ENCODE measurements around the gene SATB1. TPM values are rescaled to one million over a fixed set of nuclear protein-coding genes. Genes with fewer than 3 reads are reported as not detected.
A peak's percentile ranks its signal among the peaks of the same experiment; 100 is the strongest.

SATB1 gene
- total and polyA plus RNA-seq, 7 donors = 5.5 to 135 (median 56.7) TPM

DNA sequence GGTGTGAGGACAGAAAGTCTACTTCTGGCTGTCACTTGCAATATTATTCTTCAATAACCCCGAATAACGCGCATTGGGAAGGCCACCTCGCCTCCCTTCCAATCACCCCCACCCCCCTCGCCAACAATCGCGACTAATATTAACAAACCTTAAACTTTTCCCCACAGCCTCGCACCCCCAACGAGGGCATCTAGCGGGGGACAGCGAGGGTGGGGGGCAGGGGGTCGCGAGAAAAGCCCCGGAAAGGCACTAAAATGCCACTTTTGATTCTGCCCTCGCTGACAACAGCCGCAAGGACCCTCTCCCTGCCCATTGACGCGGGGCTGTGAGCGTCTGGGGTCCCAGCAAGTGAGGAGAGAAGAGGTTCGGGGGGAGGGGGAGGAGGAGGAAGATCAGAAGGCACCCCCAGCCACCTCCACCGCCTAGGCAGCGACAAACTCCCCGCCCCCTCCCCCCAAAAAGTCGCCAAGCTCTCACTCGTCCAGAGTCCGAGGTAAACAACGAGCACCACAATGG lies 868 bp downstream of the SATB1 start:
- Histone ChIP-seq H3K9me3 (no peaks in the 10 kb centered on the region), H3K4me1 (peaks cover 0 to 48% (median 30%) of the 10 kb centered on the region in 4 donors), H3K27ac (peak overlapping the region; percentile 84 to 95 (median 92)), H3K27me3 (no peaks in the 10 kb centered on the region), H3K36me3 (peaks cover 0 to 6% (median 0%) of the 10 kb centered on the region in 4 donors), H3K4me3 (peak overlapping the region; percentile 85 to 92 (median 88))
- peak; percentile 63 for DNase-seq
- intact Hi-C loops (cut with DNase I) = loop anchor here (10.0 kb wide), 1 partner anchor 679 kb away; the partner anchor contains the start of gene TBC1D5
- 0 to 1% methylated on average over 27 of the region's 27 CpGs for WGBS, 2 donors
- TF ChIP-seq POLR2AphosphoS5 (IDR thresholded peaks at IDR 0.05) (no peak), EP300 (IDR thresholded peaks at IDR 0.05) (no peak), POLR2A (IDR thresholded peaks at IDR 0.05) (no peak)
- TF ChIP-seq, protein P1, sequence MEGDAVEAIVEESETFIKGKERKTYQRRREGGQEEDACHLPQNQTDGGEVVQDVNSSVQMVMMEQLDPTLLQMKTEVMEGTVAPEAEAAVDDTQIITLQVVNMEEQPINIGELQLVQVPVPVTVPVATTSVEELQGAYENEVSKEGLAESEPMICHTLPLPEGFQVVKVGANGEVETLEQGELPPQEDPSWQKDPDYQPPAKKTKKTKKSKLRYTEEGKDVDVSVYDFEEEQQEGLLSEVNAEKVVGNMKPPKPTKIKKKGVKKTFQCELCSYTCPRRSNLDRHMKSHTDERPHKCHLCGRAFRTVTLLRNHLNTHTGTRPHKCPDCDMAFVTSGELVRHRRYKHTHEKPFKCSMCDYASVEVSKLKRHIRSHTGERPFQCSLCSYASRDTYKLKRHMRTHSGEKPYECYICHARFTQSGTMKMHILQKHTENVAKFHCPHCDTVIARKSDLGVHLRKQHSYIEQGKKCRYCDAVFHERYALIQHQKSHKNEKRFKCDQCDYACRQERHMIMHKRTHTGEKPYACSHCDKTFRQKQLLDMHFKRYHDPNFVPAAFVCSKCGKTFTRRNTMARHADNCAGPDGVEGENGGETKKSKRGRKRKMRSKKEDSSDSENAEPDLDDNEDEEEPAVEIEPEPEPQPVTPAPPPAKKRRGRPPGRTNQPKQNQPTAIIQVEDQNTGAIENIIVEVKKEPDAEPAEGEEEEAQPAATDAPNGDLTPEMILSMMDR (IDR thresholded peaks at IDR 0.05) = no peak

DNA sequence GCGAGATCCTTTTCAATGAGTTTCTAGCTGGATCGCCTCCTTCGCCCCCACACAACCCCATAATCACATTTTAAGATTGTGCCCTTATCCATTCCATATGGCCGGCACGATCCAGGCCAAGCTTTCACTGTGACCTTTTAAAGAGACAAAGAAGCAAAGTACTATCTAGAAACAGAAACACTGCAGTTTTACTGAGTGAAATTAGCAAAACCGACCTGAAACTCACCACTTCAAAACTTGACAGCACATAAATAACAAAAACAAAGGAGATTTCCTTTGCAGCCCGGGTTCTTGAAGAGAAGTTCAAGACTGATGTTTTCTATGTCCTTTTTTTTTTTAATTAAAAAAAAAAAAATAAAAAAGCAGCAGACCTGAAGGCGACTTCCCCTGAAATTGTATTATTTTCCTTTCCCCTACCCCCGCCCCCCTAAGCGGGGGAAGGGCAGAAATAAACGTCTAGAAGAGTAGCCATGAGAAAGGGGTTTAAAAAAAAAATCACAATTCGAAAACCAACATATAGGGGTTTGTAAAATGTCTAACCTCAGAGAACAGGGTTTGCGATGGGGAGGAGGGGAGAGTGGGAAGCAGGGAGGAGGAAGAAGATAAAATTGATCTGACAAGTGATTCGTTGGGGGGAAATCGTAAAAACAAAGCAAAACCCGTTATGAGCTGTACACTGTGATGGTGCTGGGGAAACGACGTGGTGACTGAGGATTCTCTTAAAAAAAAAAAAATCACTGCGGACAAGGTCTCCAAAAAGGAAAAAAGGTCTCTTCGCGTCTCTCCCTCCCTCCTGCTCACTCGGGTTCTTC lies 1.5 kb downstream of the SATB1 start:
- peaks cover 0 to 6% (median 0%) of the 10 kb centered on the region in 4 donors for H3K36me3 ChIP-seq
- 1 to 2% methylated on average over 22 of the region's 22 CpGs for WGBS, 2 donors
- intact Hi-C loops (cut with DNase I) = loop anchor here (10.0 kb wide), 1 partner anchor 679 kb away; the partner anchor contains the start of gene TBC1D5
- peak overlapping the region; percentile 84 to 95 (median 92) for H3K27ac ChIP-seq
- no peaks in the 10 kb centered on the region for H3K9me3 ChIP-seq
- H3K27me3 ChIP-seq = no peaks in the 10 kb centered on the region
- H3K4me3 ChIP-seq = peak overlapping the region; percentile 85 to 92 (median 88)
- DNase-seq = peak; percentile 66
- TF ChIP-seq POLR2AphosphoS5 (IDR thresholded peaks at IDR 0.05) (peak in 1 of 4 donors; percentile 47), POLR2A (IDR thresholded peaks at IDR 0.05) (no peak), EP300 (IDR thresholded peaks at IDR 0.05) (no peak)
- TF ChIP-seq, protein P1 (IDR thresholded peaks at IDR 0.05) = no peak
- H3K4me1 ChIP-seq = peaks cover 0 to 55% (median 34%) of the 10 kb centered on the region in 4 donors

DNA sequence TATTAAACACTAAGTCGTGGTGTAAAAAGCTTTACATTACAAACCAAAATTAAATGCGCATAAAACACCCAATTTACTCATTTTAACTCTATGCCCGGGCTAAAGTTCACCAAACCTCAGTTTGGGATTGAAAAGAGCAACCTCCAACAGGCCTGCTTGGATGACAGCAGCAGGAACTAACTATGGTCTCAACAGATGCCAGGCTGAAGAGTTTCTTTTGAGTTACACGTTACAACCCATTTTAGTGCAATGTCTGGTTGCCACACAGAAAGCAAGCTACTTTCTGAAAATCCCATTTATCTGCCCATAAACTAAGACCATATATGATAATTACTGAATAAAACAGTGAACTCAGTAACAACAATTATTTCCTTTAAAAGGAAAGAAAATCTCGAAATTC lies 2.2 kb downstream of the SATB1 start:
- H3K4me1 ChIP-seq = peaks cover 0 to 61% (median 36%) of the 10 kb centered on the region in 4 donors
- H3K9me3 ChIP-seq = no peaks in the 10 kb centered on the region
- H3K36me3 ChIP-seq = peaks cover 0 to 6% (median 0%) of the 10 kb centered on the region in 4 donors
- no peak for DNase-seq
- intact Hi-C loops (cut with DNase I) = loop anchor here (10.0 kb wide), 1 partner anchor 678 kb away; the partner anchor contains the start of gene TBC1D5
- TF ChIP-seq, protein P1 (IDR thresholded peaks at IDR 0.05) = no peak
- TF ChIP-seq POLR2AphosphoS5 (IDR thresholded peaks at IDR 0.05) (no peak), EP300 (IDR thresholded peaks at IDR 0.05) (no peak), POLR2A (IDR thresholded peaks at IDR 0.05) (no peak)
- 8 to 23% methylated on average over 5 of the region's 5 CpGs for WGBS, 2 donors
- H3K27me3 ChIP-seq = no peaks in the 10 kb centered on the region
- H3K27ac ChIP-seq = peak overlapping the region in 3 of 4 donors; percentile 84 to 95 (median 92)
- peak overlapping the region; percentile 85 to 92 (median 88) for H3K4me3 ChIP-seq

DNA sequence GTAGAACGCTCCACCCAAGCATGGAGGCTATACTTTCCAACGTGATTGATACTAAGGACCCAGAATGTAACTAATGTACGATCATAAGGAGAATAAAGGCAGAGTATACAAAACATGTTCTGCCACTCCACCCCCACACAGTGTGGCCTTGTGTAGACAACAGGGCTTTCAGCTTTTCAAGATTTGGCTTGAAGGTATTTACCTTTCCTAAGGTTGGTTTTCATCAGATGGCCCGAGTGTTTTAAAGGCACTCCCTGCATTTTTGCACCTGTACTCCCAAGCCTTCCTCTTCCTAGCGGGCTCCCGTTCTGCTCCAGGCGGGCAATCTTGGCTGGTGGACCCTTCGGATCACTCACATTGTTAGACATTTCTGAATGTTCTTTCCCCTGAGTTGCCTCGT lies 4.6 kb downstream of the SATB1 start:
- intact Hi-C loops (cut with DNase I) = loop anchor here (10.0 kb wide), 1 partner anchor 676 kb away; the partner anchor contains the start of gene TBC1D5
- no peak for TF ChIP-seq POLR2AphosphoS5 (IDR thresholded peaks at IDR 0.05)
- TF ChIP-seq EP300 (IDR thresholded peaks at IDR 0.05) = no peak
- TF ChIP-seq, protein P1 (IDR thresholded peaks at IDR 0.05) = no peak
- no peak for TF ChIP-seq POLR2A (IDR thresholded peaks at IDR 0.05)

More for the DNA sequence above, 4.6 kb downstream of the SATB1 start:
- H3K36me3 ChIP-seq = peaks cover 0 to 27% (median 3%) of the 10 kb centered on the region in 4 donors
- peak overlapping the region in 2 of 4 donors; percentile 56 to 95 for H3K27ac ChIP-seq
- H3K4me3 ChIP-seq = no peak overlapping the region
- no peaks in the 10 kb centered on the region for H3K27me3 ChIP-seq
- peaks cover 0 to 63% (median 33%) of the 10 kb centered on the region in 4 donors for H3K4me1 ChIP-seq
- WGBS, 2 donors = 77 to 80% methylated on average over 9 of the region's 9 CpGs
- H3K9me3 ChIP-seq = no peaks in the 10 kb centered on the region
- DNase-seq = no peak
